Pancreas (tissue), 10 donors: Measurements from ENCODE around the gene BABAM2. TPM values are rescaled to one million over a fixed set of nuclear protein-coding genes. Genes with fewer than 3 reads are reported as not detected.

ENCODE experiments used
- ATAC-seq, 4 donors: fragments of 200-7000 bp; cut with Tn5 transposase; one replicate each; pipeline versions ENCODE4 v1.8.0 to v1.9.1; 2020; ENCODE audit warnings: mild to moderate bottlenecking in 4 of 4, moderate library complexity in 4 of 4
- DNase-seq, 6 donors: peaks; one replicate each; pipeline ENCODE4 v3.0.0-alpha.2; 2020
- FAIRE-seq: peaks from 2 replicates; lab custom pipeline; 2012; peaks lifted over from hg19 to GRCh38; lab: Jason Lieb, UNC
- H3K27ac ChIP-seq, 4 donors: fragments of 200-600 bp; sonication (generic); 1 replicate in 3 of 4; 2 replicates in 1 of 4; pipeline versions ENCODE4 v1.5.0 to v1.8.0; 2020
- H3K27me3 ChIP-seq, 4 donors: fragments of 200-600 bp; one replicate each; pipeline ENCODE4 v1.8.0; 2021
- H3K36me3 ChIP-seq, 3 donors: fragments of 200-600 bp; sonication (generic) in 1 of 3; one replicate each; pipeline versions ENCODE4 v1.5.0 to v1.8.0; 2020 to 2021
- H3K4me1 ChIP-seq, 3 donors: fragments of 200-600 bp; one replicate each; pipeline ENCODE4 v1.8.0; 2021
- H3K4me3 ChIP-seq, 4 donors: fragments of 200-600 bp; sonication (generic) in 2 of 4; one replicate each; pipeline versions ENCODE4 v1.5.0 to v1.8.0; 2020 to 2021
- H3K9me3 ChIP-seq, 4 donors: fragments of 200-600 bp; one replicate each; pipeline ENCODE4 v1.8.0; 2021
- WGBS, 2 donors: extraction: QIAGEN DNeasy Blood & Tissue Kit; methylation state at CpG; one replicate each; pipeline ENCODE4 v1.1.7; 2013; 5-methylcytosine and 5-hydroxymethylcytosine counted together
- intact Hi-C, 3 donors: fragments of 100-400 bp; cut with DNase I; formaldehyde crosslinking; loops; one replicate each; pipeline versions ENCODE4 v1.11.1 to v1.14.2; 2022
- polyA plus RNA-seq, 2 donors: library from polyadenylated mRNA; stranded (reverse); fragments of 200-250 nt; gene quantifications; one replicate each; pipeline ENCODE4 v1.2.3, GENCODE V29; 2013
- total RNA-seq, 6 donors: library from RNA; stranded (reverse); fragmentation: NEBNext Ultra II Directional in 4 of 6; extraction: Animal tissue kit (Norgen Biotek cat#: 25700) in 4 of 6; gene quantifications; one replicate each; pipeline versions ENCODE4 v1.2.1 to v1.2.4, GENCODE V29; 2021 to 2023
- TF ChIP-seq, protein P1 (sequence below), 4 donors: fragments of 200-600 bp; sonication (generic) in 3 of 4; IDR thresholded peaks; one replicate each; pipeline versions ENCODE4 v1.5.0 to v1.8.0; 2021; ENCODE audit warnings: antibody characterized with exemption in 4 of 4
- donor health status: healthy with polysubstance abuse.
- donor health status: DM: no; HTN: no; CAD: no; lungs with moderate emphysema.
- donor health status: DM: no; HTN: no; CAD: no.
- donor health status: control.
- donor health status: control.
- donor health status: Bipolar disorder and iron deficiency.
- donor health status: DM: yes; HTN: yes; CAD: no.
- donor health status: DM: no; HTN: no; CAD: no.
- donor health status: DM: no; HTN: no; CAD: no.
- donor health status: DM: yes; HTN: yes; CAD: no.

The BABAM2 gene
- total and polyA plus RNA-seq, 8 donors = 9.4 to 21.3 (median 15.6) TPM

- TF ChIP-seq, protein P1, sequence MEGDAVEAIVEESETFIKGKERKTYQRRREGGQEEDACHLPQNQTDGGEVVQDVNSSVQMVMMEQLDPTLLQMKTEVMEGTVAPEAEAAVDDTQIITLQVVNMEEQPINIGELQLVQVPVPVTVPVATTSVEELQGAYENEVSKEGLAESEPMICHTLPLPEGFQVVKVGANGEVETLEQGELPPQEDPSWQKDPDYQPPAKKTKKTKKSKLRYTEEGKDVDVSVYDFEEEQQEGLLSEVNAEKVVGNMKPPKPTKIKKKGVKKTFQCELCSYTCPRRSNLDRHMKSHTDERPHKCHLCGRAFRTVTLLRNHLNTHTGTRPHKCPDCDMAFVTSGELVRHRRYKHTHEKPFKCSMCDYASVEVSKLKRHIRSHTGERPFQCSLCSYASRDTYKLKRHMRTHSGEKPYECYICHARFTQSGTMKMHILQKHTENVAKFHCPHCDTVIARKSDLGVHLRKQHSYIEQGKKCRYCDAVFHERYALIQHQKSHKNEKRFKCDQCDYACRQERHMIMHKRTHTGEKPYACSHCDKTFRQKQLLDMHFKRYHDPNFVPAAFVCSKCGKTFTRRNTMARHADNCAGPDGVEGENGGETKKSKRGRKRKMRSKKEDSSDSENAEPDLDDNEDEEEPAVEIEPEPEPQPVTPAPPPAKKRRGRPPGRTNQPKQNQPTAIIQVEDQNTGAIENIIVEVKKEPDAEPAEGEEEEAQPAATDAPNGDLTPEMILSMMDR (IDR thresholded peaks at IDR 0.05) = no peak
- Histone ChIP-seq H3K4me3 (no peak overlapping the region), H3K9me3 (no peaks in the 10 kb centered on the region), H3K4me1 (peaks cover 4 to 17% (median 9%) of the 10 kb centered on the region in 3 donors), H3K27me3 (no peaks in the 10 kb centered on the region), H3K27ac (no peak overlapping the region), H3K36me3 (no peaks in the 10 kb centered on the region)
- no peak for DNase-seq
- no peak for FAIRE-seq
- WGBS, 2 donors = 82 to 93% methylated on average over 1 of the region's 1 CpG
- intact Hi-C loops = no loop called here
- no peak for ATAC-seq
Measured at GRCh38 chr2:27866237-27866636, 24.3 kb upstream of the BABAM2 start.

DNA sequence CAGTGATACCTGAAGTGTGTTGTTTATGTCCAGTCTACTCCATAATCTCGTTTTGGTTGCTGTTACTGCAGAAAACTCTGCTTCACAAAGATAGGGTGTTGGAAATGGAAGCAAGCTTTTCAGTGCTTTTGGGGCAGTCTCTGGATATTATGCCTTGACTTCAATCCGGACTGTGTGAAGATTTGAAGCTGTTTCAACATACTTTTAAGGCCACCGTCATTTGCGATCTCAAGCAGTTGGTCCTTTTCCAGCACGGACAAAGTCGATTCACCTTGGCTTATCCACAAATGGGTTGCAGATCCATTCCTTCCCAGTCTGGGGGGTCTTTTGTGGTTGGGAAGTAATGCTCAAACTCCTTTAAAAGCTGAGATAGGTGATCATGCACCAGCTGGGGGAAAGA is 20.8 kb upstream of the BABAM2 start:
- H3K27ac ChIP-seq = peak overlapping the region in 3 of 4 donors; percentile 24 to 33 (median 28)
- H3K9me3 ChIP-seq = no peaks in the 10 kb centered on the region
- peaks cover 4 to 17% (median 9%) of the 10 kb centered on the region in 3 donors for H3K4me1 ChIP-seq
- peak; percentile 74 to 87 (median 86) for ATAC-seq
- H3K36me3 ChIP-seq = no peaks in the 10 kb centered on the region
- TF ChIP-seq, protein P1 (IDR thresholded peaks at IDR 0.05) = no peak
- H3K4me3 ChIP-seq = no peak overlapping the region
- no peaks in the 10 kb centered on the region for H3K27me3 ChIP-seq
- FAIRE-seq = no peak
- intact Hi-C loops = no loop called here
- peak in 3 of 6 donors; percentile 31 to 49 (median 33) for DNase-seq
- WGBS, 2 donors = 40 to 46% methylated on average over 6 of the region's 6 CpGs

- Histone ChIP-seq H3K36me3 (no peaks in the 10 kb centered on the region), H3K9me3 (no peaks in the 10 kb centered on the region), H3K27ac (no peak overlapping the region), H3K4me3 (no peak overlapping the region), H3K4me1 (peaks cover 4 to 17% (median 9%) of the 10 kb centered on the region in 3 donors), H3K27me3 (no peaks in the 10 kb centered on the region)
- ATAC-seq (peak; percentile 21 to 51 (median 30)), FAIRE-seq (no peak), DNase-seq (no peak)
- TF ChIP-seq, protein P1 (IDR thresholded peaks at IDR 0.05) = no peak
- intact Hi-C loops = no loop called here
- WGBS, 2 donors = 90 to 92% methylated on average over 3 of the region's 3 CpGs
Measured at GRCh38 chr2:27870724-27871123, 19.8 kb upstream of the BABAM2 start.

DNA sequence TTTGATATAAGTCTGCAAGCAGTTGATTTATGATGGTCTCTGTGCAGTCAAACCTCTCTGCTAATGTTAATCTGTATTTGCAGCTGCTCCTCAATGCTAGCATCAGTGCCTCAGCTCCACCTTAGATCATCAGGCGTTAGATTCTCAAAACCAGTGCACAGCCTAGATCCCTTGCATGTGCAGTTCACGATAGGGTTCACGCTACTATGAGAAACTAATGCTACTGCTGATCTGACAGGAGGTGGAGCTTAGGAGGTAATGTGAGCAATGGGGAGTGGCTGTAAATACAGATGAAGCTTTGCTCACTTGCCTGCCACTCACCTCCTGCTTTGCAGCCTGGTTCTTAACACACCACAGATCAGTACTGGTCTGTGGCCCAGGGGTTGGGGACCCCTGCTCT is 18.7 kb upstream of the BABAM2 start:
- Histone ChIP-seq H3K4me3 (no peak overlapping the region), H3K27ac (no peak overlapping the region), H3K4me1 (peaks cover 4 to 17% (median 9%) of the 10 kb centered on the region in 3 donors), H3K36me3 (no peaks in the 10 kb centered on the region), H3K27me3 (no peaks in the 10 kb centered on the region), H3K9me3 (no peaks in the 10 kb centered on the region)
- FAIRE-seq = no peak
- 37 to 39% methylated on average over 3 of the region's 3 CpGs for WGBS, 2 donors
- intact Hi-C loops = no loop called here
- TF ChIP-seq, protein P1 (IDR thresholded peaks at IDR 0.05) = no peak
- DNase-seq = peak in 2 of 6 donors; percentile 27 to 37
- peak; percentile 32 to 74 (median 66) for ATAC-seq

DNA sequence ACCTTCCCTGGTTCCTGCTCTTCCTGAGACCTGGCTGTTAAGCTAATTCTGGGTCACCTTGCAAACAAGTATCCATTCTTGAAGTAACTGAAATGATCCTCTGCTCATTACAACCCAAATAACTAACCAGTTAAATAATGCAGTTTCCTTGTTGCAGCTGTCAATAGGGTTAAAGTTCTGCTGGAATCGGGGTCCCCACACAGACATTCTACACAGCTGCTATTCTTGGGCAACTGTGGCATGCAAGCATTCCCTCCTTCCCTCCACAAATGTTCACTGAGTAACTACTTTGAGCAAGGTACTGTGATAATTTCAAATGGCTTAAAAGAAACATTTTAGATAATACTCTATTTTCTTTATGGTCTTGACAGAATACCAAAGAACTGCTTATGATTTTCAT is 17.4 kb upstream of the BABAM2 start:
- intact Hi-C loops = no loop called here
- no peak for ATAC-seq
- H3K27ac ChIP-seq = no peak overlapping the region
- no peaks in the 10 kb centered on the region for H3K27me3 ChIP-seq
- no peak for DNase-seq
- H3K4me3 ChIP-seq = no peak overlapping the region
- 71 to 84% methylated on average over 1 of the region's 1 CpG for WGBS, 2 donors
- H3K4me1 ChIP-seq = peaks cover 4 to 15% (median 9%) of the 10 kb centered on the region in 3 donors
- H3K36me3 ChIP-seq = no peaks in the 10 kb centered on the region
- H3K9me3 ChIP-seq = no peaks in the 10 kb centered on the region
- no peak for FAIRE-seq
- TF ChIP-seq, protein P1 (IDR thresholded peaks at IDR 0.05) = no peak
